ENCODE data around the gene FAM83F.
A peak's percentile ranks its signal among the peaks of the same experiment; 100 is the strongest.
"Not testable (repeated sequence)": the region's sequence is repeated elsewhere in the genome, so short reads cannot be mapped to it uniquely, and the experiment has no call there.

The FAM83F gene

DNA sequence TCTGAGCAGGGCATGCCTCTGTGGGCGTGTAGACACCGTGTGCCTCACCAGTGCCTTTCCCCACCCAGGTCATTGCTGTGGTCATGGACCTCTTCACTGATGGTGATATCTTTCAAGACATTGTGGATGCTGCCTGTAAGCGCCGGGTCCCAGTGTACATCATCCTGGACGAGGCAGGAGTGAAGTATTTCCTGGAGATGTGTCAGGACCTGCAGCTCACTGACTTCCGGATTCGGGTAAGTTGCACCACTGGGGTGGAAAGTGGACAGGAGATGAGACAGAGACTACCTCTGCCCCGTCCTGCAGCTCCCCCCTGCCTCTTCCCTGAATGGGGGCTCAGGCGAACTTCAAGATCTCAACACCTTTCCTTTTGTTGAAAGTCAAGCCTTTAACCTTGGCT is 24.3 kb downstream of the FAM83F start:
- no peak for DNase-seq

DNA sequence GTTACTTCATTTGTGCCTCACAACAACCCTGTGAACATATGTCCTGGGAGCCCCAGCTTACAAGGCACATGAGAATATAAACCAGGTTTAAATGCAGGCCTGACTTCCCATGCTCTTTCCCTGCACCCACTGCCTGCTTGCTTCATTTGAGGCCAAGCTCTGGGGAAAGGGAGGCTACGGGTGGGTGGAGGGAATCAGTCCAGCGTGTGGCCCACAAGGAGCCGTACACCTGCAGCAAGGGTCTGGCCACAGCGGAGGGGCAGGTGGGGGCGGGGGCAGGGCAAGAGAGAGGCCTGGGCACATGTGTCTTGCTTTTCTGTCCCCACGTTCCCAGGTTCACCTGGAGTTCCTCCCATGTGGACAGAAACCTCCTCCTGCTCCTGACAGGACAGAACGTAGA is 26.2 kb downstream of the FAM83F start:
- DNase-seq = no peak

GRCh38 chr22:40021401-40022000 is 26.7 kb downstream of the FAM83F start:
- no peak for DNase-seq

GRCh38 chr22:40022536-40023240 is 27.9 kb downstream of the FAM83F start:
- no peak for DNase-seq

DNA sequence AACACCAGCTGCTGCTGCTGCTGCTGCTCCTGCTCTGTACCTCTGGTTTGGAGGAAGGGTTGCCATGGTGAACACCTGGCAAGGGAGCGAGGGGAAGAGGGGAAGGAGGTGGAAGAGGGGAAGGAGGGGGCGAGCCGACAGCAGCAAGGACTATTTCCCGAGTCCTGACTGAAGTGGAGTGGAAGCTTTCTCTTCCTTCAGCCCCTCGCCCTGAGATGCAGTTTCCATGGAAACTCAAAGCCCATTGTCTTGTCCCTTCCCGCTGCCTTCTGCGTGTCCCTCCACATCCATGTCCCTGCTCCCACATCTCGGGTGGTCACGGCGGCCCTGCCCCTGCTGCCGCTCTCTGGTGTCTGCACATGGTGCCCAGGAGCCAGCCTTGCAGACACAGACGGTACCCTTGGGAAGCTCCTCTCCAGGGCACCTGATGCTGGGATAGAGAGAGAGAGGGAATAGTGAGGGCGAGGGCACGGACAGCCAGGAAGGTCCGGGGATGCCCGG is 28.6 kb downstream of the FAM83F start:
- no peak for DNase-seq

DNA sequence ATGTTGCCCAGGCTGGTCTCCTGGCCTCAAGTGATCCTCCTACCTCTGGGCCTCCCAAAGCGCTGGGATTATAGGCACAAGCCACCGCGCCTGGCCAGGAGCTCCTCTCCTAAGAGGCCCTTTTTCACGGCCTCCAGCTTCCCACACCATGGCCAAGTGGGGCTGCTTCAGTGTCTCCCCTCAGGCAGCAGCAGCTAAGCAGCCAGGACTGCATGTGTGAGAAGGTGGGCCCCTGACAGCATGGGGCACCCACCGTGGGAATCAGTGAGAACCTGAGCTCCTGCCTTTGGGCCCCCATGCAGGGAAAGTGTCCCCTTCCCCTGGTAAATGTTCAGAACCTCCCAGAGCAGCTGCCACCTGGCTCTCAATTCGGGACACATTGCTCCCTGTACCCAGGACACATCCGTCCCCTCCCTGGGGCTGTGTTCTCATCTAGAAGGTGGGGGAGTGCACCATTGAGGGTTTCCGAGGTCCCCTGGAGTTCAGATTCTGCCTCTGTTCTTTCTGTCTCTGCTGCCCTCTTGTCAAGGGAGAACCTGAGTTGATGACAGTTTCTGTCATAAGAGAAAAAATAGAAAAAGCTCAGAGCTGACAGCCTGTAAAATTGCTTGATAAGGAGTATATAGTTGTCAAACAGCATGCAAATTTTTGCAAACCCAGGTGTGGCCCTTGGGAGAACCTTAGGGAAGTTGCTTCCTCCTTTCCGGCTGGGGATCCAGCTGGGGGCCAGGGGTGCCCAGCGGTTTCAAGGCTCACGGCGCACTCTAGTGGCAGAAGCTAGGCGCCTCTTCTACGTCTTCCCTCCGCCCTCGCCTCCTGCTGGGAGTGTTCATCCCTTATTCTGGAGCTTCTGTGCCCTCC is 29.7 kb downstream of the FAM83F start:
- peak; percentile 82 for DNase-seq

DNA sequence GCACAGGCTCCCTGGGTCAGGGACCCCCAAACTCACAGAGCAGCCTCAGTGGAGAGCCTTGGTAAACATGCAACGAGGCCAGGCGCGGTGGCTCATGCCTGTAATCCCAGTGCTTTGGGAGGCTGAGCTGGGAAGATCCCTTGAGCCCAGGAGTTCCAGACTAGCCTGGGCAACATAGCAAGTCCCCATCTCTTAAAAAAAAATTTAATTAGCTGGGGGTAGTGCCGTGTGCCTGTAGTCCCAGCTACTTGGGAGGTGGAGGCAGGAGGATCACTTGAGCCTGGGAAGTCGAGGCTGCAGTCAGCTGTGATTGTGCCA is 30.3 kb downstream of the FAM83F start:
- not testable (repeated sequence) for DNase-seq

- no peak for DNase-seq
Observed at GRCh38 chr22:40025856-40026255, 31.1 kb downstream of the FAM83F start.

- DNase-seq = peak; percentile 11
Observed at GRCh38 chr22:40026641-40027040, 31.9 kb downstream of the FAM83F start.

DNA sequence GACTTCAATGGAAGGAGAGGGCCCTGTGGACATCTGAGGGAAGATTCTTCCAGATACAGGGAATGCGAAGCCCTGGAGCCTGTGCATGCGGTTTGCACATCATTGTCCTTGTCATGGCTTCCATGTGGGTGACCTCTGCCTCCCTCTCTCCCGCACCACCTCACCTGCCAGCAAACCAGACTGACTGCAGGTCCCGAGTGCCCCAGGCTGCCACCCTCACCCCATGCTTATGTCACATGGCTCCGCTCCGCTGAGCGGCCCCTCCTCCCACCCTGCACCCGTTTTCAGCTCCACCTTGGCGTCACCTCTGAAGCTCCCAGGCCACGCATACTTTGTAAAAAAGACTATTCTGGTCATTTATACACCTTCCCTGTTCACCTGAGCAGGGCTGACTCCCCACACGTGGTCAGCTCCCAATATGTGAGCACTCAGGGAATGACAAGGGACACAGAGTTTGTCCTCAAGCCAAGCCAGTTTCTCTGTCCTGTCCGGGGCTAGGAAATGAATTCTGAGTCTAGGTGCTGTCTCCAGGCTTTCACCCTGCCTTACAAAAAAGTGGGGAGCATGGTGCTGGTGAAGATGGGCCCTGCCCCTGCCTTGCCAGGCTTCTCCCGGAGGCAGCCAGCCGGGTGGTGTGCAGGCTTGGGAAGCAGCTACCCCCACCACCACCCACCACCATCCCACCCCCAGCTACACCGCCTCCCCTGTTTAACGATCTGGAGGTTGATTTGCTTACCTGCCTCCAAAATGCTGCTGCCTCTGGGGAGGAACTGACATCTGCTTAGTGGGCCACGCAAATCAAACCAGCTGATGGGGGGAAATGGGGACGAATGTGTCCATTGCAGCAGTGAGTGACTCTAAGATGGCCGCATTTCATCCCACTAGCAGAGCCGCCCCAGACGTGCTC is 32.7 kb downstream of the FAM83F start:
- no peak for DNase-seq

- DNase-seq = no peak
Observed at GRCh38 chr22:40028098-40028425, 33.3 kb downstream of the FAM83F start.

GRCh38 chr22:40029189-40029890 is 34.6 kb downstream of the FAM83F start:
- no peak for DNase-seq

DNA sequence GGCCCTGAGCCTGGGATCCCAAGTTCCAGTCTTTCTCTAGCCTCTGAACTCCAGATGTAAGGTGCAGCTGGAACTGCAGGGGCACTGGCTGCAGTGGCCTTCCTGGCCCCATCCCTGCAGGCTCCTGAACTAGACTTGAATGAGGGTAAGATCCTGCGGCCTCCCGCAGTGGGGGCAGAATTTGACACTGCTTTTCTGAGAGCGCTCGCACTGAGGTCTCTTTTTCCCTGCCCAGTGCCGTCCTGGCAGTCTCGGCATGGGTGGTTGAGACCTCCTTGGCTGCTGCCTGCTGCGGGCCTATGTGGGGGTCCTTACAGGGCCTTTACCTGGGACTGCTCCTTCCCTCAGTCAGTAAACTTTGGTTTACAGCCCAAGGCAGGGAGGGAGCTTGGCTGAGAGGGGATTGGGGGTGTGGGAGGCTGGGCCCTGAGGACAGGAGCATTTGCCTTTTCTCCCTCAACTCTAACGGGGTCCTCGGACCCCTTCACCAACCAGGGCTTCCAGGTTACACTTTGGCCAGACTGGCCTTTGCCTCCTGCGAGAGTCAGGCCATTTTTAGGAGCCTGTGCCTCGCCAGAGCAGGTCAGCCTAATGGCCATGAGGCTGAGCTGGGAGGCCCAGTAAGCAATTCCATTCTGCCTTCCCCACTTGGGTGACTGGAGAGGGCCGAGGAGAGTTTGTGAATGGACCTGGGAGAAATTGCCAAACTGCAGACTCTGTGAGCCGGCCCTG is 35.4 kb downstream of the FAM83F start:
- DNase-seq = no peak

GRCh38 chr22:40030758-40031095 is 36.0 kb downstream of the FAM83F start:
- DNase-seq = no peak

GRCh38 chr22:40031766-40032470 is 37.2 kb downstream of the FAM83F start:
- DNase-seq = no peak

DNA sequence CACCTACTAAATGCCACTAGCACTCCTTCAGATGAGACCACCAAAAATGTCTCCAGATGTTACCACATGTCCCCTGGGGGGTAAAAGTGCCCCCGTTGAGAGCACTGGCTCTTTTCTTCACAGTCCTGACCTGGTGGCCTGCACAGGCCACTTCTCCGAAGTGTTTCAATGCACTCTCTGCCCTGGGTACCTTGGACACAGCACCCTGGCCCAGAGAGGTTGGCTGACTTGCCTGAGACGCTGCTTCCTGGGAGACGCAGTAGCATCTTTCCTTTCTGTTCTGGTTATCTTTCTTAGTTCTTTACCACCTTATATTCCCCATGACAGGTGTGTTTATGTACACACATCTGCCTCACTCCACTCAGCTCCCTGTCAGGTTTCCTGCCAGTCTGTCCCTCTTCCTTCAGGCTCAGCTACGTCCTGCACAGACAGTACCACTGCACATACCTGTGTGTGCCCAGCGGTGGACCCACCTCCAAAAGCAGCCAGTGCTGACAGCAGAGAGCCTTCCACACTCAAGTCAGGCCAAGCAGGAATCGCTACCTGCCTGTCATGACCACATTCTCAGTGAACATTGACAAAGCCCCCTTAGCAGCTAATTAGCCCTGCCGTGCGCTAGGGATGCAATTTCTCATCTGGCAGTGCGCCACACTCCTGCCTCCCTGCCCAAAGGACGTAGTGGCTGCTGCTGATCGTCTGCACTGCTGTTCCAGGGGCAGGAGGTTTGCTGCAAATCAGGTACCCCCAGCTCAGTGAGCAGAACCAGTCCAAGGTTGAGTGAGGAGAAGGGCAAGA is 39.0 kb downstream of the FAM83F start:
- DNase-seq = no peak

DNA sequence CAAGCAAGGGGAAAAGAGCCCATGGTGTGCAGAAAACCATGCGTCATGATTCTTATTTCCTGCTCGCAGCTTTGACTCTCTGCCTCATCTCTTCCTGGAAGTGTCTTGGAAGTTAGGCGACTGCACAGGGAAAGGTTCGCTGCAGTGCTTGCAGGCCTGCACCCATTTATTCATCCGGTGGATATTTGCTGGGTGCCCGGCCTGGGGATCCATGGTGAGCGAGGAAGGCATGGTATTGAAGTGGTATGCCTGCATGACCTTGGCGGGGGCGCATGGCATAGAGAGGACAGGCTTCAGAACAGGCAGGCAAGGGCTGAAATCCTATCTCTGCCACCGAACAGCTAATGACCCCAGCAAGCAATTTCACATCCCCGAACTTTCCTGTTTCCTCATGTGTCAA is 40.6 kb downstream of the FAM83F start:
- no peak for DNase-seq

DNA sequence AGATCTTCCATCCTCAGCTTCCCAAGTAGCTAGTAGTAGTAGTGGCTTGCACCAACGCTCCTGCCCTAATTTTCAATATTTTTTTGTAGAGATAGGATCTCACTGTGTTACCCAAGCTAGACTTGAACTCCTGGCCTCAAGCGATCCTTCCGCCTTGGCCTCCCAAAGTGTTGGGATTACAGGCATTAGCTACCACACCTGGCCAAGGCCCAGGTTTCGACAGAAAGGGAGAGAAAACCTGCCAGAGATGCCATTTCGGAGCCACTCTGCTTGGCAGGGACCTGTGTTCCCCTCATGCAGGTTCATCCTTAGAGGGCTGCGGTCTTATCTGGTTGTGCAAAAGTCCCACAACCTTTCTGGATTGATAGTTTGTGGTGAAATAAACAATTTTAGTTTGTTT is 41.4 kb downstream of the FAM83F start:
- DNase-seq = no peak

DNA sequence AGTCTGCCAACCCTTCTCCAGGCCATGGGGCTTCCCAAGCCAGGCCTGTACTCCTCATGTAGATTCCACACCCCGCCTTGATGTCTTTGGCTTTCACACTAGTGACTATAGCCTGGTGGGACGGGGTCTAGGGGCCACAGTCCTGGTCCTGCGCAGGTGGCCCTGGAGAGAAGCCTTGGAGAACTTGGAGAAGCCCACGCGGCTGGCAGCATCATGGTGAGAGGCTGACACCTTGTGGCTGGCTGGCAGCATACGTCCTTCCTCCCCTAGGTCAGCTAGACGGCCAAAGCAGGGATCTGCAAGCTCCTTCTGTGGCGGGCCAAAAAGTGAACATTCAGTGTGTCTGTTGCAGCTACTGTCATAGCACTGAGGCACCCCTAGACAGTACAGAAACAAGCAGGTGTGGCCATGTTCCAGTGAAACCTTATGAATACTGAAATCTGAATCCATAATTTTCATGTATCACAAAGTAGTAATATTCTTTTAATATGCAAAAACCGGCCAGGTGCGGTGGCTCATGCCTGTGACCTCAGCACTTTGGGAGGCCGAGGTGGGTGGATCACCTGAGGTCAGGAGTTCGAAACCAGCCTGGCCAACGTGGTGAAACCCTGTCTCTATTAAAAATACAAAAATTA is 42.0 kb downstream of the FAM83F start:
- peak; percentile 86 for DNase-seq

DNA sequence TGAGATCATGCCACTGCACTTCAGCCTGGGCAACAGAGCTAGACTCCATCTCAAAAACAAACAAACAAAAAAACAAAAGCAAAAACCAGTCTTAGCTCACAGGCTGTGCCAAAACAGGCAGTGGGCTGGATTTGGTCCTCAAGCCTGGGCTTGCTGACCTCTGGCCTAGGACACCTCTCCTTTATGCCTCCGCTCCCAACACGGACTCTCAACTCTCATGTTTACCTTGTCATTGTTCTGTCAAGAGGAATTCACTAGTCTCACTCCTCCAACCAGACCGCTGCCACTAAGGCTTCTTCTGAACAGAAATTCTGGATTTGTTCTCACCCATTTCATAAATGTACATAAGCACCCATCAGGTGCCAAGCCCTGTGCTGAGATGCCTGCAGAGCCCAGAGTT is 42.6 kb downstream of the FAM83F start:
- no peak for DNase-seq

All from NCI-H82 (cell line).